ENCODE results near the gene TBC1D22A.
A peak's percentile ranks its signal among the peaks of the same experiment; 100 is the strongest.

TBC1D22A gene

GRCh38 chr22:46875089-46875488 is 112.6 kb downstream of the TBC1D22A start:
- Mint-ChIP-seq H3K9me3 (peaks cover 27% of the 10 kb centered on the region), H3K4me3 (no peak overlapping the region), H3K27me3 (no peaks in the 10 kb centered on the region), H3K4me1 (peaks cover 16% of the 10 kb centered on the region), H3K27ac (no peak overlapping the region), H3K36me3 (ENCODE audit: low read depth) (peaks cover 28% of the 10 kb centered on the region)
- no peak for DNase-seq
- no peak for ATAC-seq

- Mint-ChIP-seq H3K4me3 (no peak overlapping the region), H3K27ac (no peak overlapping the region), H3K4me1 (peaks cover 16% of the 10 kb centered on the region), H3K27me3 (no peaks in the 10 kb centered on the region), H3K36me3 (ENCODE audit: low read depth) (peaks cover 14% of the 10 kb centered on the region), H3K9me3 (peaks cover 13% of the 10 kb centered on the region)
- no peak for ATAC-seq
- DNase-seq = no peak
These were observed 114.0 kb downstream of the TBC1D22A start for GRCh38 chr22:46876357-46876934.

- Mint-ChIP-seq H3K27me3 (no peaks in the 10 kb centered on the region), H3K27ac (peak overlapping the region; percentile 46), H3K4me1 (peaks cover 16% of the 10 kb centered on the region), H3K9me3 (no peaks in the 10 kb centered on the region), H3K36me3 (ENCODE audit: low read depth) (peaks cover 10% of the 10 kb centered on the region), H3K4me3 (no peak overlapping the region)
- ATAC-seq (no peak), DNase-seq (no peak)
These were observed 115.9 kb downstream of the TBC1D22A start for GRCh38 chr22:46878191-46878948.

- Mint-ChIP-seq H3K36me3 (ENCODE audit: low read depth) (peaks cover 12% of the 10 kb centered on the region), H3K27ac (no peak overlapping the region), H3K4me3 (no peak overlapping the region), H3K4me1 (peaks cover 14% of the 10 kb centered on the region), H3K27me3 (no peaks in the 10 kb centered on the region), H3K9me3 (no peaks in the 10 kb centered on the region)
- DNase-seq (no peak), ATAC-seq (no peak)
These were observed 116.6 kb downstream of the TBC1D22A start for GRCh38 chr22:46879083-46879482.

- peaks cover 16% of the 10 kb centered on the region for H3K36me3 Mint-ChIP-seq (ENCODE audit: low read depth)
- H3K4me3 Mint-ChIP-seq = no peak overlapping the region
- ATAC-seq = peak; percentile 80
- peaks cover 11% of the 10 kb centered on the region for H3K4me1 Mint-ChIP-seq
- H3K27me3 Mint-ChIP-seq = no peaks in the 10 kb centered on the region
- no peak overlapping the region for H3K27ac Mint-ChIP-seq
- peak; percentile 6 for DNase-seq
- no peaks in the 10 kb centered on the region for H3K9me3 Mint-ChIP-seq
These were observed 119.1 kb downstream of the TBC1D22A start for GRCh38 chr22:46881373-46882118.

- Mint-ChIP-seq H3K27ac (no peak overlapping the region), H3K4me1 (peaks cover 1% of the 10 kb centered on the region), H3K4me3 (no peak overlapping the region), H3K36me3 (ENCODE audit: low read depth) (peaks cover 17% of the 10 kb centered on the region), H3K9me3 (no peaks in the 10 kb centered on the region), H3K27me3 (no peaks in the 10 kb centered on the region)
- DNase-seq (no peak), ATAC-seq (no peak)
These were observed 120.9 kb downstream of the TBC1D22A start for GRCh38 chr22:46883092-46883910.

- DNase-seq = no peak
- no peak for ATAC-seq
- H3K9me3 Mint-ChIP-seq = no peaks in the 10 kb centered on the region
- H3K4me1 Mint-ChIP-seq = peaks cover 1% of the 10 kb centered on the region
- peaks cover 15% of the 10 kb centered on the region for H3K36me3 Mint-ChIP-seq (ENCODE audit: low read depth)
- H3K27ac Mint-ChIP-seq = no peak overlapping the region
- no peaks in the 10 kb centered on the region for H3K27me3 Mint-ChIP-seq
- no peak overlapping the region for H3K4me3 Mint-ChIP-seq
These were observed 121.9 kb downstream of the TBC1D22A start for GRCh38 chr22:46884365-46884764.

- no peak for ATAC-seq
- H3K27ac Mint-ChIP-seq = no peak overlapping the region
- H3K9me3 Mint-ChIP-seq = no peaks in the 10 kb centered on the region
- DNase-seq = no peak
- no peaks in the 10 kb centered on the region for H3K27me3 Mint-ChIP-seq
- H3K4me1 Mint-ChIP-seq = peaks cover 1% of the 10 kb centered on the region
- H3K4me3 Mint-ChIP-seq = no peak overlapping the region
- peaks cover 20% of the 10 kb centered on the region for H3K36me3 Mint-ChIP-seq (ENCODE audit: low read depth)
These were observed 125.5 kb downstream of the TBC1D22A start for GRCh38 chr22:46887978-46888377.

GRCh38 chr22:46890819-46891218 is 128.4 kb downstream of the TBC1D22A start:
- H3K27ac Mint-ChIP-seq = no peak overlapping the region
- DNase-seq = no peak

GRCh38 chr22:46891382-46891951 is 129.0 kb downstream of the TBC1D22A start:
- DNase-seq (no peak), ATAC-seq (no peak)
- Mint-ChIP-seq H3K27ac (no peak overlapping the region), H3K9me3 (no peaks in the 10 kb centered on the region), H3K4me1 (peaks cover 6% of the 10 kb centered on the region), H3K36me3 (ENCODE audit: low read depth) (peaks cover 28% of the 10 kb centered on the region), H3K27me3 (no peaks in the 10 kb centered on the region), H3K4me3 (no peak overlapping the region)

More at GRCh38 chr22:46890819-46891218, 128.4 kb downstream of the TBC1D22A start:
- no peak for ATAC-seq
- no peaks in the 10 kb centered on the region for H3K9me3 Mint-ChIP-seq
- H3K36me3 Mint-ChIP-seq (ENCODE audit: low read depth) = peaks cover 21% of the 10 kb centered on the region
- H3K4me1 Mint-ChIP-seq = peaks cover 1% of the 10 kb centered on the region
- H3K4me3 Mint-ChIP-seq = no peak overlapping the region
- no peaks in the 10 kb centered on the region for H3K27me3 Mint-ChIP-seq

GRCh38 chr22:46892866-46893265 is 130.4 kb downstream of the TBC1D22A start:
- peaks cover 10% of the 10 kb centered on the region for H3K4me1 Mint-ChIP-seq
- ATAC-seq (no peak), DNase-seq (no peak)
- peak overlapping the region; percentile 20 for H3K27ac Mint-ChIP-seq
- H3K9me3 Mint-ChIP-seq = no peaks in the 10 kb centered on the region
- H3K27me3 Mint-ChIP-seq = no peaks in the 10 kb centered on the region
- peaks cover 29% of the 10 kb centered on the region for H3K36me3 Mint-ChIP-seq (ENCODE audit: low read depth)
- H3K4me3 Mint-ChIP-seq = no peak overlapping the region

- Mint-ChIP-seq H3K9me3 (no peaks in the 10 kb centered on the region), H3K27me3 (no peaks in the 10 kb centered on the region), H3K27ac (peak overlapping the region; percentile 20), H3K4me3 (no peak overlapping the region), H3K4me1 (peaks cover 10% of the 10 kb centered on the region), H3K36me3 (ENCODE audit: low read depth) (peaks cover 31% of the 10 kb centered on the region)
- DNase-seq (no peak), ATAC-seq (no peak)
These were observed 131.0 kb downstream of the TBC1D22A start for GRCh38 chr22:46893281-46894020.

- H3K27me3 Mint-ChIP-seq = no peaks in the 10 kb centered on the region
- no peak for DNase-seq
- no peak for ATAC-seq
- H3K4me3 Mint-ChIP-seq = no peak overlapping the region
- peaks cover 36% of the 10 kb centered on the region for H3K36me3 Mint-ChIP-seq (ENCODE audit: low read depth)
- no peaks in the 10 kb centered on the region for H3K9me3 Mint-ChIP-seq
- H3K27ac Mint-ChIP-seq = no peak overlapping the region
- H3K4me1 Mint-ChIP-seq = peaks cover 10% of the 10 kb centered on the region
These were observed 131.7 kb downstream of the TBC1D22A start for GRCh38 chr22:46894081-46894671.
